HL-60 (cell line): ENCODE measurements around the gene PKDCC.

ENCODE experiments used
- DNase-seq, 2 experiments: peaks; one replicate each; pipeline ENCODE4 v3.0.0-alpha.2; 2010 to 2020; ENCODE audit warnings: low read depth in 1 of 2, low spot score in 1 of 2
- H3K27ac ChIP-seq: fragments of 250-450 bp; sonication (Bioruptor Pico); replicated peaks from 2 replicates; pipeline ENCODE4 v1.5.1; 2020; ENCODE audit warnings: mild to moderate bottlenecking, moderate library complexity
- H3K27me3 ChIP-seq: fragments of 250-450 bp; sonication (Bioruptor Pico); 2 replicates; pipeline ENCODE4 v1.5.1; 2021; ENCODE audit warnings: mild to moderate bottlenecking, moderate library complexity; ENCODE audit not compliant: insufficient read depth, poor library complexity, severe bottlenecking
- H3K4me3 ChIP-seq: replicated peaks from 2 replicates; pipeline ENCODE4 v1.5.1; 2011; ENCODE audit warnings: mild to moderate bottlenecking, control low read depth, low read length; ENCODE audit not compliant: insufficient read depth
- GABPA ChIP-seq: IDR thresholded peaks from 2 replicates; pipeline ENCODE4 v1.6.1; 2012; ENCODE audit warnings: low read depth
- POLR2AphosphoS5 ChIP-seq: IDR thresholded peaks from 2 replicates; pipeline ENCODE4 v1.6.1; 2012; ENCODE audit warnings: low read depth
- SPI1 ChIP-seq: IDR thresholded peaks from 2 replicates; pipeline ENCODE4 v1.6.1; 2012; ENCODE audit warnings: low read depth, mild to moderate bottlenecking, borderline replicate concordance
- TF ChIP-seq, protein P1 (sequence below): IDR thresholded peaks from one replicate; pipeline ENCODE4 v1.5.1; 2011; ENCODE audit warnings: low read length, control low read depth, inconsistent platforms; ENCODE audit not compliant: insufficient read depth
- TF ChIP-seq, protein P2 (sequence below): IDR thresholded peaks from 2 replicates; pipeline ENCODE4 v1.6.1; 2012; ENCODE audit warnings: low read depth; ENCODE audit not compliant: insufficient replicate concordance

The PKDCC gene

DNA sequence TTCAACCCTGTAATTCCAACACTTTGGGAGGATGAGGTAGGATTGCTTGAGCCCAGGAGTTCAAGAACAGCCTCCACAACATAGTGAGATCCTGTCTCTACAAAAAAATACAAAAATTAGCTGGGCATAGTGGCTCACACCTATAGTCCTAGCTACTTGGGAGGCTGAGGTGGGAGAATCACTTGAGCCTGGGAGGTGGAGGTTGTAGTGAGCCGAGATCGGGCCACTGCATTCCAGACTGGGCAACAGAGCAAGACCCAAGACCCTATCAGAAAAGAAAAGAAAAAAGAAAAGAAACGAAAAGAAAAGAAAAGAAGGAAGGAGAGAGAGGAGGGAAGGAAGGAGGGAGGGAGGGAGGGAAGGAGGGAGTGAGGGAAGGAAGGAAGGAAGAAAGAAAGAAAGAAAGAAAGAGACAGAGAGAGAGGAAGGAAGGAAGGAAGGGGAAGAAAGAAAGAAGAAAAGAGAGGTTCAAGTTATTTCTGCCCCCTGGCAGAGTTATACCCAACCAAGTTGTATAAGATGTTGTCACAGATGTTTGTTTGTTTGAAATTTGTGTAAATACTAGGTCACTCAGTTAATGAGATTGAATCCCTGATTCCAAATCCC is 3.9 kb upstream of the PKDCC start:
- no peak overlapping the region for H3K4me3 ChIP-seq
- TF ChIP-seq POLR2AphosphoS5: no peak
- TF ChIP-seq, protein P1, sequence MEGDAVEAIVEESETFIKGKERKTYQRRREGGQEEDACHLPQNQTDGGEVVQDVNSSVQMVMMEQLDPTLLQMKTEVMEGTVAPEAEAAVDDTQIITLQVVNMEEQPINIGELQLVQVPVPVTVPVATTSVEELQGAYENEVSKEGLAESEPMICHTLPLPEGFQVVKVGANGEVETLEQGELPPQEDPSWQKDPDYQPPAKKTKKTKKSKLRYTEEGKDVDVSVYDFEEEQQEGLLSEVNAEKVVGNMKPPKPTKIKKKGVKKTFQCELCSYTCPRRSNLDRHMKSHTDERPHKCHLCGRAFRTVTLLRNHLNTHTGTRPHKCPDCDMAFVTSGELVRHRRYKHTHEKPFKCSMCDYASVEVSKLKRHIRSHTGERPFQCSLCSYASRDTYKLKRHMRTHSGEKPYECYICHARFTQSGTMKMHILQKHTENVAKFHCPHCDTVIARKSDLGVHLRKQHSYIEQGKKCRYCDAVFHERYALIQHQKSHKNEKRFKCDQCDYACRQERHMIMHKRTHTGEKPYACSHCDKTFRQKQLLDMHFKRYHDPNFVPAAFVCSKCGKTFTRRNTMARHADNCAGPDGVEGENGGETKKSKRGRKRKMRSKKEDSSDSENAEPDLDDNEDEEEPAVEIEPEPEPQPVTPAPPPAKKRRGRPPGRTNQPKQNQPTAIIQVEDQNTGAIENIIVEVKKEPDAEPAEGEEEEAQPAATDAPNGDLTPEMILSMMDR: no peak
- no peak for TF ChIP-seq SPI1
- no peak for TF ChIP-seq GABPA

DNA sequence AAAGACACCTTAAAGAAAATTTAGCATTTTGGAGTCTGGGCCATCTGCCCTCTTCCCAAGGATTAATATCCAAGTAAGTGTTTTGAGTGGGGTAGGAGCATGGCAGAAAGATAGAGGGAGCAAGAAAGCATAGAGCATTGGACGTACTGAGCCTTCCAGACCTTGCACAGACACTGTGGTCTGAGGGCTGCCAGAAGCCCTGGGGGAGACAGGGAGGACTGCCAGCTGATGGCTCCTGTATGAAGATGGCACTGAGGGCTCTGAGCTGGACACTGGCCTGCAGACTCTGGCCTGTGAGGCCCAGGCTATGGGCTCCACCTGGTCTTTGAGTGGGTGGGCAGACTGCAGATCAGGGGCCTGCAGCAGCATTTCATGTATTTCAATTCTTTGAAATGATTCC is 2.9 kb upstream of the PKDCC start:
- TF ChIP-seq POLR2AphosphoS5 (no peak), GABPA (no peak), SPI1 (no peak)
- TF ChIP-seq, protein P1: no peak
- TF ChIP-seq, protein P2, sequence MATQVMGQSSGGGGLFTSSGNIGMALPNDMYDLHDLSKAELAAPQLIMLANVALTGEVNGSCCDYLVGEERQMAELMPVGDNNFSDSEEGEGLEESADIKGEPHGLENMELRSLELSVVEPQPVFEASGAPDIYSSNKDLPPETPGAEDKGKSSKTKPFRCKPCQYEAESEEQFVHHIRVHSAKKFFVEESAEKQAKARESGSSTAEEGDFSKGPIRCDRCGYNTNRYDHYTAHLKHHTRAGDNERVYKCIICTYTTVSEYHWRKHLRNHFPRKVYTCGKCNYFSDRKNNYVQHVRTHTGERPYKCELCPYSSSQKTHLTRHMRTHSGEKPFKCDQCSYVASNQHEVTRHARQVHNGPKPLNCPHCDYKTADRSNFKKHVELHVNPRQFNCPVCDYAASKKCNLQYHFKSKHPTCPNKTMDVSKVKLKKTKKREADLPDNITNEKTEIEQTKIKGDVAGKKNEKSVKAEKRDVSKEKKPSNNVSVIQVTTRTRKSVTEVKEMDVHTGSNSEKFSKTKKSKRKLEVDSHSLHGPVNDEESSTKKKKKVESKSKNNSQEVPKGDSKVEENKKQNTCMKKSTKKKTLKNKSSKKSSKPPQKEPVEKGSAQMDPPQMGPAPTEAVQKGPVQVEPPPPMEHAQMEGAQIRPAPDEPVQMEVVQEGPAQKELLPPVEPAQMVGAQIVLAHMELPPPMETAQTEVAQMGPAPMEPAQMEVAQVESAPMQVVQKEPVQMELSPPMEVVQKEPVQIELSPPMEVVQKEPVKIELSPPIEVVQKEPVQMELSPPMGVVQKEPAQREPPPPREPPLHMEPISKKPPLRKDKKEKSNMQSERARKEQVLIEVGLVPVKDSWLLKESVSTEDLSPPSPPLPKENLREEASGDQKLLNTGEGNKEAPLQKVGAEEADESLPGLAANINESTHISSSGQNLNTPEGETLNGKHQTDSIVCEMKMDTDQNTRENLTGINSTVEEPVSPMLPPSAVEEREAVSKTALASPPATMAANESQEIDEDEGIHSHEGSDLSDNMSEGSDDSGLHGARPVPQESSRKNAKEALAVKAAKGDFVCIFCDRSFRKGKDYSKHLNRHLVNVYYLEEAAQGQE: no peak
- no peak overlapping the region for H3K4me3 ChIP-seq
- peaks cover 33% of the 10 kb centered on the region for H3K27me3 ChIP-seq
- DNase-seq: no peak
- no peak overlapping the region for H3K27ac ChIP-seq

More for the DNA sequence above, 3.9 kb upstream of the PKDCC start:
- Histone ChIP-seq H3K27ac (no peak overlapping the region), H3K27me3 (peaks cover 26% of the 10 kb centered on the region)
- DNase-seq: no peak

DNA sequence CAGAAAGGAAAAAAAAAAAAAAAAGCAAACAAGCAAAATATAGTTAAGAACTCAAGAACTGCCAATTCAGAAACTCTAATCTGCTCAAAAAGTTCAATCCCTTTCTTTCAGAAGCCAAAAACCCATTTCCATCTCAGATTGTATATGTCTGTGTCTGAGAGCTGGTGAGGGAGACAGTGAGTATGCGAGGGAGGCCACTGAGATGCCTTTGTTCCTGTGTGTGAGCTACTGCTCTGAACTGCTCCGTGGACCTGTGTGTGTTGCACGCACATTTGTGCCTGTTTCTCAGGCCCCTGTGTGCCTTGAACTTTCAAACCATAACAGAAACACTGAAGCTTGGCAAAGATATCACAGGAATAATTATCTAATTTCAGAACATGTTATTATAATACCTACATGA is 2.5 kb upstream of the PKDCC start:
- peaks cover 33% of the 10 kb centered on the region for H3K27me3 ChIP-seq
- TF ChIP-seq SPI1 (no peak), POLR2AphosphoS5 (no peak), GABPA (no peak)
- TF ChIP-seq, protein P2: no peak
- TF ChIP-seq, protein P1: no peak
- DNase-seq: no peak
- H3K4me3 ChIP-seq: no peak overlapping the region
- no peak overlapping the region for H3K27ac ChIP-seq
